Nephron progenitor cell (in vitro differentiated cells): ENCODE results near the gene NDOR1.

Source experiments
- DNase-seq: peaks from one replicate; pipeline ENCODE4 v3.0.0; 2021
- H3K27ac Mint-ChIP-seq: 2 replicates; pipeline ENCODE4 v1.8.0; 2021; ENCODE audit warnings: mild to moderate bottlenecking, moderate library complexity, mixed read lengths
- H3K27me3 Mint-ChIP-seq: 2 replicates; pipeline ENCODE4 v1.8.0; 2021; ENCODE audit warnings: mild to moderate bottlenecking, low read depth, mixed read lengths; ENCODE audit not compliant: poor library complexity
- H3K36me3 Mint-ChIP-seq: 2 replicates; pipeline ENCODE4 v1.8.0; 2021; ENCODE audit warnings: low read depth, mixed read lengths
- H3K4me1 Mint-ChIP-seq: 2 replicates; pipeline ENCODE4 v1.8.0; 2021; ENCODE audit warnings: mixed read lengths
- H3K4me3 Mint-ChIP-seq: 2 replicates; pipeline ENCODE4 v1.8.0; 2021; ENCODE audit warnings: mild to moderate bottlenecking, moderate library complexity, mixed read lengths
- H3K9me3 Mint-ChIP-seq: 2 replicates; pipeline ENCODE4 v1.8.0; 2021; ENCODE audit warnings: mild to moderate bottlenecking, moderate library complexity, mixed read lengths
- CTCF ChIP-seq: fragments of 200-600 bp; sonication (generic); IDR thresholded peaks from 2 replicates; pipeline ENCODE4 v1.5.0; 2021; ENCODE audit warnings: antibody characterized with exemption

NDOR1 gene

GRCh38 chr9:137216188-137216965 is 10.9 kb downstream of the NDOR1 start:
- no peak overlapping the region for H3K4me3 Mint-ChIP-seq
- H3K9me3 Mint-ChIP-seq, result no peaks in the 10 kb centered on the region
- peaks cover 9% of the 10 kb centered on the region for H3K4me1 Mint-ChIP-seq
- DNase-seq, result no peak
- TF ChIP-seq CTCF, result no peak
- peaks cover 4% of the 10 kb centered on the region for H3K36me3 Mint-ChIP-seq
- H3K27me3 Mint-ChIP-seq, result no peaks in the 10 kb centered on the region
- no peak overlapping the region for H3K27ac Mint-ChIP-seq

DNA sequence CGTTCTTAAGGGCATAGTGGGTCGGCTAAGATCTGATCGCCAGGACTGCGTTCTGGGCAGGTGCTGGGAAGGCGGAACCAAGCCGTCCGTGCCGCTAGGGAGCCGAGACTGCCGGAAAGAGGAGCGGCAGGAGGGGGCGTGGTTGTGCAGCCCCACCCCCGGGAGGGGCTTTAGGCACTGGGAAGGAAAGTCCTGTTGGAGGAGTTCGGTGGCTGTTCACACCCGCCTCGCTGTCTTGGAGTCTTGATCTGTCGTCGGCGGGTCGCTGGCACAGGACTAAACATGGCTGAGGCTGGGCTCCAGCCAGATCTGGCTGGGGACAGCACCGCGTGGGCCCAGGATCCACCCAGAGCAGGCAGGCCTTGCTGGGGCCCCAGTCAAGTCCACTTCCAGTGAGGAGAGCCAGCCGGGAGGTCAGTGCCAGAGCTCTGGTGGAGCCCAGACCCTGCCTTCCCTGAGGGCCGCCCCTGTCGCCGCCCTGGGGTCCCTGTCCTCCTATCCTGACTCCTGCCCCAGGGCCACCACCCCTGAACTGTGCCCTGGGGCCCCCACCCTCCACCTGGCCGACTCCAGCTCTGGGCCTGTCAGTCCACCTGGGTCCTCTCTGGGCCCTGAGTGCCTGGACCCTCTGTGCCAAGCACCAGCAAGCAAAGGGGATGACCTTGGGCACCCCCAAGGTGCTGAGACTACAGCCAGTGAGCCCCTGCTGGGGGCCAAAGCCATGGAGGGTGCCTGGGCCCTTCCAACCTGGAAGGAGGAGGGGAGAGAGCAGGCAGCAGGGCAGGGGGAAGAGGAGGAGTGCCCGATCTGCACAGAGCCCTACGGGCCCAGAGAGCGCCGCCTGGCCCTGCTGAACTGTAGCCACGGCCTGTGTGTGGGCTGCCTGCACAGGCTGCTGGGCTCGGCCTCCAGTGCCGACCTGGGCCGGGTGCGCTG is 12.0 kb downstream of the NDOR1 start:
- Mint-ChIP-seq H3K9me3 (no peaks in the 10 kb centered on the region), H3K27ac (no peak overlapping the region), H3K36me3 (peaks cover 4% of the 10 kb centered on the region), H3K4me1 (peaks cover 9% of the 10 kb centered on the region), H3K4me3 (no peak overlapping the region), H3K27me3 (no peaks in the 10 kb centered on the region)
- peak; percentile 70 for DNase-seq
- no peak for TF ChIP-seq CTCF

- TF ChIP-seq CTCF, result no peak
- Mint-ChIP-seq H3K36me3 (no peaks in the 10 kb centered on the region), H3K4me3 (no peak overlapping the region), H3K27ac (no peak overlapping the region), H3K4me1 (peaks cover 9% of the 10 kb centered on the region), H3K27me3 (peaks cover 4% of the 10 kb centered on the region), H3K9me3 (no peaks in the 10 kb centered on the region)
- no peak for DNase-seq
Observed at GRCh38 chr9:137218212-137218753, 12.8 kb downstream of the NDOR1 start.

GRCh38 chr9:137218754-137219271 is 13.3 kb downstream of the NDOR1 start:
- peaks cover 9% of the 10 kb centered on the region for H3K4me1 Mint-ChIP-seq
- H3K9me3 Mint-ChIP-seq, result no peaks in the 10 kb centered on the region
- peaks cover 4% of the 10 kb centered on the region for H3K27me3 Mint-ChIP-seq
- H3K36me3 Mint-ChIP-seq, result no peaks in the 10 kb centered on the region
- no peak overlapping the region for H3K4me3 Mint-ChIP-seq
- H3K27ac Mint-ChIP-seq, result no peak overlapping the region
- TF ChIP-seq CTCF, result no peak
- no peak for DNase-seq

DNA sequence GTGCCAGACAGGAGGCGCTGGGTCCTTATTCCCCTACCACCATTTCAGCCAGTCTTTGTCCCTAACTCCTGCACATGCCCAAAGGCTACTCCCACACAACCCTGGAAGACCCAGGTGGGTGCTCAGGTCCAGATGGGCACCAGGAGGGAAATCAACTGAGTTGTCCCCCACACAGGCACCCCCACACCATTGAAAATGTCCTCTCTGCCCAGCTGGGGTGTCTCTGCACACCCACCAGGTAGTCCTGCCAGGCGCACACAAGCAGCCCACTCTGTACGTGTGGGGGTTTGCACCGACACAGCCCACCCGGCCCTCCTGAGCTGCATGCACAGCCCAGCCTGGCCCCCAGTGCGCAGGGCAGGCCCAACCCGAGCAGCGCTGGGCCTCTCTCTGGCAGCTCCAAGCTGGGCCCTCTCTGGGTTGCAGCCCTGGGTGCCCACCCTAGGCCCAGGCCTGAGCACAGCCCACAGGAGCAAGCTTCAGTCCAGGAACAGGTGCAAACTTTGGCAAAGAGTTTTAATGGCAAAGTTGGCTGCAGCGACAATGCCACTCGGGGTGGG is 14.3 kb downstream of the NDOR1 start:
- Mint-ChIP-seq H3K4me1 (peaks cover 9% of the 10 kb centered on the region), H3K9me3 (no peaks in the 10 kb centered on the region), H3K27me3 (peaks cover 4% of the 10 kb centered on the region), H3K36me3 (no peaks in the 10 kb centered on the region), H3K27ac (no peak overlapping the region), H3K4me3 (no peak overlapping the region)
- DNase-seq, result no peak
- no peak for TF ChIP-seq CTCF
